Adrenal gland (tissue), 12 donors: ENCODE measurements around the gene PEX3. TPM values are rescaled to one million over a fixed set of nuclear protein-coding genes. Genes with fewer than 3 reads are reported as not detected.

Experiments
- DNase-seq, 7 donors: peaks; one replicate each; pipeline ENCODE4 v3.0.0-alpha.2; 2019 to 2020
- H3K27ac ChIP-seq, 5 donors: fragments of 200-600 bp; sonication (generic) in 4 of 5; 1 replicate in 3 of 5; 2 replicates in 2 of 5; pipeline versions ENCODE4 v1.5.1 to v1.8.0; 2016 to 2020; ENCODE audit warnings: mild to moderate bottlenecking in 1 of 5
- H3K27me3 ChIP-seq: fragments of 200-600 bp; 2 replicates; pipeline ENCODE4 v1.8.0; 2021
- H3K36me3 ChIP-seq, 2 donors: fragments of 200-600 bp; replicated peaks in 1 of 2; 1 replicate in 1 of 2; 2 replicates in 1 of 2; pipeline versions ENCODE4 v1.5.1 to v1.8.0; 2018 to 2022
- H3K4me1 ChIP-seq, 2 donors: fragments of 200-600 bp; replicated peaks in 1 of 2; 1 replicate in 1 of 2; 2 replicates in 1 of 2; pipeline versions ENCODE4 v1.5.1 to v1.8.0; 2018 to 2021
- H3K4me3 ChIP-seq, 4 donors: fragments of 200-600 bp; sonication (generic) in 3 of 4; one replicate each; pipeline ENCODE4 v1.5.1; 2016 to 2018
- H3K9me3 ChIP-seq, 3 donors: fragments of 200-600 bp; sonication (generic) in 1 of 3; replicated peaks in 1 of 3; 1 replicate in 2 of 3; 2 replicates in 1 of 3; pipeline versions ENCODE4 v1.5.1 to v1.8.0; 2016 to 2021
- POLR2A ChIP-seq, 2 donors: fragments of 450-650 bp; IDR thresholded peaks; one replicate each; pipeline ENCODE4 v1.6.1; 2017; ENCODE audit warnings: antibody characterized with exemption in 2 of 2, mild to moderate bottlenecking in 2 of 2, moderate library complexity in 1 of 2
- WGBS, 4 donors: extraction: QIAGEN DNeasy Blood & Tissue Kit in 2 of 4; methylation state at CpG; one replicate each; pipeline versions ENCODE4 v1.1.5 to v1.1.7; 2013 to 2017; 5-methylcytosine and 5-hydroxymethylcytosine counted together
- intact Hi-C, 2 donors: fragments of 100-400 bp; cut with DNase I; formaldehyde crosslinking; loops; one replicate each; pipeline versions ENCODE4 v1.14.1 to v1.15.0; 2022 to 2023
- polyA plus RNA-seq, 3 donors: library from polyadenylated mRNA; stranded (reverse); fragments of 200-250 nt in 2 of 3; fragments of 350-450 nt in 1 of 3; fragmentation: Illumina TruSeq in 1 of 3; extraction: RNeasy Lipid Tissue Mini Kit (QIAGEN cat#74804) in 1 of 3; gene quantifications; one replicate each; pipeline ENCODE4 v1.2.3, GENCODE V29; 2013 to 2014
- total RNA-seq, 9 donors: library from RNA; depleted of rRNA in 4 of 9; stranded (reverse); fragments of >200 nt in 4 of 9; fragments of 120-200 nt in 1 of 9; fragmentation: NEBNext Ultra II Directional in 1 of 9; extraction: Animal tissue kit (Norgen Biotek cat#: 25700) in 1 of 9; gene quantifications; one replicate each; pipeline versions ENCODE4 v1.1.0 to v1.2.4, GENCODE V29; 2013 to 2023
- TF ChIP-seq, protein P1 (sequence below), 6 experiments: fragments of 450-650 bp in 4 of 6; fragments of 200-600 bp in 2 of 6; sonication (generic) in 1 of 6; IDR thresholded peaks; 1 replicate in 5 of 6; 2 replicates in 1 of 6; pipeline versions ENCODE4 v1.5.1 to v1.8.0; 2016 to 2021; ENCODE audit warnings: antibody characterized with exemption in 6 of 6, mild to moderate bottlenecking in 2 of 6, moderate library complexity in 1 of 6
- donor health status: healthy with polysubstance abuse.
- donor health status: Bipolar disorder and iron deficiency.
- donor health status: DM: yes; HTN: yes; CAD: no.
- donor health status: DM: no; HTN: no; CAD: no.
- donor health status: DM: no; HTN: no; CAD: no.
- donor health status: DM: yes; HTN: yes; CAD: no.

PEX3 gene
- total and polyA plus RNA-seq, 12 donors, result 16.3 to 165 (median 54.2) TPM

DNA sequence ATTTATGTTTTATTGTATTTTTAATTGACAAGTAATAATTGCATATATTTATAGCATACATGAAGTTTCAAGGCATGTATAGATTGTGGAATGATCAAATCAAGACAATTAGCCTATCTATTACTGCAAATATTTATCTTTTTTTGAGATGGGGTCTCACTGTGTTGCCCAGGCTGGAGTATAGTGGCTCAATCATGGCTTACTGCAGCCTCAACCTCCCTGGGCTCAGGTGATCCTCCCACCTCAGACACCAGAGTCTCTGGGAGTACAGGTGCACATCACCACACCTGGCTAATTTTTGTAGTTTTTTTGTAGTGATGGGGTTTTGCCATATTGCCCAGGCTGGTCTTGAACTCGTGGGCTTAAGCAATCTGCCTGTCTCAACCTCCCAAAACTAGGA is 77.1 kb downstream of the PEX3 start:
- no peak overlapping the region for H3K4me3 ChIP-seq
- no peaks in the 10 kb centered on the region for H3K9me3 ChIP-seq
- TF ChIP-seq, protein P1, sequence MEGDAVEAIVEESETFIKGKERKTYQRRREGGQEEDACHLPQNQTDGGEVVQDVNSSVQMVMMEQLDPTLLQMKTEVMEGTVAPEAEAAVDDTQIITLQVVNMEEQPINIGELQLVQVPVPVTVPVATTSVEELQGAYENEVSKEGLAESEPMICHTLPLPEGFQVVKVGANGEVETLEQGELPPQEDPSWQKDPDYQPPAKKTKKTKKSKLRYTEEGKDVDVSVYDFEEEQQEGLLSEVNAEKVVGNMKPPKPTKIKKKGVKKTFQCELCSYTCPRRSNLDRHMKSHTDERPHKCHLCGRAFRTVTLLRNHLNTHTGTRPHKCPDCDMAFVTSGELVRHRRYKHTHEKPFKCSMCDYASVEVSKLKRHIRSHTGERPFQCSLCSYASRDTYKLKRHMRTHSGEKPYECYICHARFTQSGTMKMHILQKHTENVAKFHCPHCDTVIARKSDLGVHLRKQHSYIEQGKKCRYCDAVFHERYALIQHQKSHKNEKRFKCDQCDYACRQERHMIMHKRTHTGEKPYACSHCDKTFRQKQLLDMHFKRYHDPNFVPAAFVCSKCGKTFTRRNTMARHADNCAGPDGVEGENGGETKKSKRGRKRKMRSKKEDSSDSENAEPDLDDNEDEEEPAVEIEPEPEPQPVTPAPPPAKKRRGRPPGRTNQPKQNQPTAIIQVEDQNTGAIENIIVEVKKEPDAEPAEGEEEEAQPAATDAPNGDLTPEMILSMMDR (IDR thresholded peaks at IDR 0.05), result no peak
- intact Hi-C loops, result no loop called here
- WGBS, 4 donors, result 85 to 100% (median 91%) methylated on average over 1 of the region's 1 CpG
- no peak for DNase-seq
- H3K36me3 ChIP-seq, result no peaks in the 10 kb centered on the region
- H3K4me1 ChIP-seq, result no peaks in the 10 kb centered on the region
- H3K27me3 ChIP-seq, result no peaks in the 10 kb centered on the region
- H3K27ac ChIP-seq, result no peak overlapping the region

DNA sequence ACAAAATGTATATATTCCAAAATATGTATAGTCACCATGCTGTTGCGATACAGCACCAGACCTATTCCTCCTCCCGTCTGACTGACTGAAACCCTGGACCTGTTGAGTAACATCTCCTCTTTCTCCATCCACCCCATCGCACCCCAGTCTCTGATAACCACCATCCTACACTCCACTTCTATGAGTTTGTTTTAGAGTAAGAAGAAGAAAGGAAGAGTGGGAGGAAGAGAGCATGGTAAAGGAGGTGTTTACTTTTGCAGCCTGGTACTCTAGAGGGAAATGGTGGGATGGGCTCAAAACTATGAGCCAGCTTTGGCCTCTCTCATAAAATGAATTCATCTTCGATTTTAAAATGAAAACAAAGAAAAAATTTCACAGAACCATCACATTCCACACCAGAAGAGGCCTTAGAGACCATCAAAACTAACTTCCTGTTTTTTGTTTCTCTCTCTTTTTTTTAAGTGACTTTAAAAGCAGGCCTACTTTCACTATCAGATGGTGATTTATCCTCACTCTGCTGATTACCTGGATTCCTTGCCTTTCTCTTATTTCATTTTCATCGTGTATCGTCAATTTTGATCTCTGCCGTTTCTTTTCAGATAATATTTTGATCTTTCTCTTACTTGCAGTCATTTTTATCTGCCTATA is 77.7 kb downstream of the PEX3 start:
- 71 to 74% (median 73%) methylated on average over 7 of the region's 7 CpGs for WGBS, 4 donors
- Histone ChIP-seq H3K27me3 (no peaks in the 10 kb centered on the region), H3K27ac (no peak overlapping the region), H3K4me1 (no peaks in the 10 kb centered on the region), H3K4me3 (no peak overlapping the region), H3K36me3 (no peaks in the 10 kb centered on the region), H3K9me3 (no peaks in the 10 kb centered on the region)
- no peak for DNase-seq
- TF ChIP-seq, protein P1 (IDR thresholded peaks at IDR 0.05), result no peak
- TF ChIP-seq POLR2A (IDR thresholded peaks at IDR 0.05), result no peak
- intact Hi-C loops, result no loop called here

DNA sequence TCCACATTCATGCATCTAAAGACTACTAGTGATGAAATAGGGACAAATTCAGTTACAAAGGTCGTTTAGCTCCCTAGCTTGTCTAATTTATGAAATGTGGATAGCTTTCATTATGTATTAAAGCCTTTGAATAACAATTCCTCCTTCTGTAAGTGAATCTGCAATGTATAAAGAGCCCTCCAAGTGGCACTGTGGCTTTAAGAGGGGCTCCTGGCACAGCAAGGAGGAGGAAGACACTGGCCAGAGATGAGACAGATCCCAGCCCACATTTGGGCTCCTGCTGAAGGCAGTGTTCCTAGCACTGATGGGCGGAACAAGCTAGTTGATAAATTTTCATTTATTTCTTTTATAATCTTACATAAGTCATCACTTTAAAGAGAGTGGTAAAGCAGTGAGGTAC is 78.5 kb downstream of the PEX3 start:
- H3K4me1 ChIP-seq, result no peaks in the 10 kb centered on the region
- H3K27ac ChIP-seq, result no peak overlapping the region
- WGBS, 4 donors, result 55 to 64% (median 62%) methylated on average over 2 of the region's 2 CpGs
- no peak overlapping the region for H3K4me3 ChIP-seq
- no peaks in the 10 kb centered on the region for H3K9me3 ChIP-seq
- no peaks in the 10 kb centered on the region for H3K36me3 ChIP-seq
- TF ChIP-seq POLR2A (IDR thresholded peaks at IDR 0.05), result no peak
- TF ChIP-seq, protein P1 (IDR thresholded peaks at IDR 0.05), result no peak
- no peaks in the 10 kb centered on the region for H3K27me3 ChIP-seq
- intact Hi-C loops, result no loop called here
- DNase-seq, result no peak

DNA sequence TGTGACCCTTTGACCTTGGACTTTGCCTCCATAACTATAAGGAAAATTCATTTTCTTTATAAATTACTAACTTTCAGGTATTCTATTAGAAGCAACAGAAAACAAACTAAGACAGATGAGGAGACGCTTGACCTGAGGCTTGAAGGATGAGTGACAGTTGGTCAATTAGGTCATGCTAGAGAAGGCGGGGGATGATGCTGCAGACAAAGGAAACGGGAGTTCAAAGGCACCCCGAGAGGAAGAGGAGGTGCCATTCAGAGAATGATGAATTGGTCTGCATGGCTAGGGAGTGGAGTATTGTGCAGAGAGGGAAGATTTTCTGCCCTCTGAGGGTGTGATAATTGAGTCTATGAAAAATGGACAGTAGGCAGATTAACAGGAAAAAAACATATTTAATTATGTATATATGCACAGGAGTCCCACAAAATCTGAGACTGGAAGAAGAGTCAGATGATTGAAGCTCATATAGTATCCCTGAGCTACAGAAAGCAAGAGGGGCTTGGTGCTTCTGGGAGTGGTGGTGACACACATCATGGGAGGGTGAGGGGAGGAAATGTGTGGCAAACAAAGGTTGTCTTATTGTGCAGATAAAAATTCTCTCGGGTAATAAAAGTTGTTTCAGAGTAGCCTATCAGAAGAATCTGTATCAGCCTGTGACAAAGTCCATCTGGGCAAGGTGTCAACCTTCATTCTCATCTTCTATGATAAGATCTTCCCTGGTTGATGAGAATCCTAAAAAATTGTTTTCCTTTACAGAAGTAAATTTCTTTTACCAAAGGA is 81.3 kb downstream of the PEX3 start:
- intact Hi-C loops, result no loop called here
- Histone ChIP-seq H3K4me1 (no peaks in the 10 kb centered on the region), H3K36me3 (no peaks in the 10 kb centered on the region), H3K27me3 (no peaks in the 10 kb centered on the region), H3K27ac (no peak overlapping the region), H3K9me3 (no peaks in the 10 kb centered on the region), H3K4me3 (no peak overlapping the region)
- DNase-seq, result no peak
- TF ChIP-seq, protein P1 (IDR thresholded peaks at IDR 0.05), result no peak
- TF ChIP-seq POLR2A (IDR thresholded peaks at IDR 0.05), result no peak
- 57 to 69% (median 65%) methylated on average over 5 of the region's 5 CpGs for WGBS, 4 donors
